ENCODE results near the gene ATF5. TPM values are rescaled to one million over a fixed set of nuclear protein-coding genes. Genes with fewer than 3 reads are reported as not detected.

Gene ATF5
- total and polyA plus RNA-seq, 2 of the 8 experiments (the other 6 are each of a cell fraction or from before 2014, with no cell fraction given): 6.2 to 13.1 TPM

- Histone ChIP-seq H3K27me3 (replicated peaks in 1 of 4; ENCODE audit: control insufficient read depth in 3 of 4, extremely low read depth in 1 of 4, insufficient read depth in 3 of 4, low read length in 3 of 4) (no peaks in the 10 kb centered on the region), H2AFZ (ENCODE audit: low read length) (no peak overlapping the region), H3K79me1 (ENCODE audit: low read depth, low read length) (no peaks in the 10 kb centered on the region), H3K18ac (ENCODE audit: extremely low read depth, low read length) (no peak overlapping the region), H2BK5ac (ENCODE audit: low read depth, low read length) (no peak overlapping the region), H3K4me1 (replicated peaks in 1 of 4; ENCODE audit: control insufficient read depth in 3 of 4, insufficient read depth in 4 of 4, low read length in 3 of 4) (peaks cover 0 to 8% (median 4%) of the 10 kb centered on the region in 4 experiments; a peak in 5 of 7 replicates), H2BK15ac (ENCODE audit: low read length) (no peak overlapping the region), H3K23ac (ENCODE audit: insufficient read length) (no peak overlapping the region), H2BK120ac (replicated peaks; ENCODE audit: low read depth, low read length) (no peak overlapping the region), H4K91ac (replicated peaks; ENCODE audit: insufficient read length, low read length) (no peak overlapping the region), H3K23me2 (ENCODE audit: low read depth, low read length) (no peaks in the 10 kb centered on the region), H3K79me2 (ENCODE audit: control insufficient read depth in 1 of 2, insufficient read depth in 2 of 2, low read length in 2 of 2) (no peaks in the 10 kb centered on the region), H3K9ac (replicated peaks in 1 of 4; ENCODE audit: extremely low read depth in 1 of 4, low read depth in 3 of 4, low read length in 3 of 4) (no peak overlapping the region), H4K5ac (ENCODE audit: insufficient read length, low read depth, low read length) (no peak overlapping the region), H2BK12ac (ENCODE audit: low read depth, low read length) (no peak overlapping the region), H3K4ac (replicated peaks; ENCODE audit: insufficient read length, low read depth, low read length) (no peak overlapping the region), H3K14ac (ENCODE audit: insufficient read length) (no peak overlapping the region), H2AK5ac (ENCODE audit: low read depth, low read length) (no peak overlapping the region), H3K4me3 (ENCODE audit: extremely low read depth in 1 of 4, insufficient read depth in 2 of 4, low read depth in 3 of 4, low read length in 4 of 4) (no peak overlapping the region), H3K36me3 (ENCODE audit: control insufficient read depth in 2 of 4, insufficient read depth in 4 of 4, low read length in 3 of 4) (no peaks in the 10 kb centered on the region), H3K27ac (ENCODE audit: low read depth, low read length) (no peak overlapping the region), H4K8ac (ENCODE audit: extremely low read depth, insufficient read depth, low read length) (no peak overlapping the region), H4K20me1 (replicated peaks in 1 of 2; ENCODE audit: control insufficient read depth in 1 of 2, insufficient read depth in 2 of 2, low read length in 2 of 2) (peaks cover 0 to 1% of the 10 kb centered on the region in 2 experiments), H2BK20ac (ENCODE audit: low read length) (no peak overlapping the region), H3K4me2 (ENCODE audit: insufficient read depth in 1 of 2, low read depth in 2 of 2, low read length in 2 of 2) (no peak overlapping the region), H3K56ac (replicated peaks; ENCODE audit: insufficient read length, low read depth, low read length) (no peak overlapping the region), H3K9me3 (ENCODE audit: insufficient read depth in 2 of 2, low read depth in 1 of 2, low read length in 1 of 2) (peaks cover 0 to 3% of the 10 kb centered on the region in 2 experiments; a peak in 1 of 4 replicates)
- POLR2A ChIA-PET (ENCODE audit: partially characterized antibody): interaction anchor here (0.7 to 2.2 kb wide), 4 partner anchors 21 to 38 kb away, joined by 3 to 8 read pairs (median 4); partner anchors contain the start of genes ATF5 and NUP62
- CTCF ChIA-PET (ENCODE audit: partially characterized antibody): interaction anchor here (0.6 to 7.3 kb wide), 8 partner anchors 10 to 1358 kb away, joined by 3 to 69 read pairs (median 4); no protein-coding TSS in a partner anchor
- DNase-seq (ENCODE audit: low read depth in 1 of 2, low spot score in 2 of 2): no peak
- 86% methylated on average over 11 of the region's 11 CpGs; no CpG with 5 or more reads in 1 of the 2 experiments for WGBS, 2 experiments (ENCODE audit: extremely low coverage in 1 of 2, insufficient coverage in 1 of 2, insufficient read length in 1 of 2, insufficient replicate concordance in 2 of 2, low coverage in 1 of 2, low lambda C conversion rate in 2 of 2, missing lambda C conversion rate in 1 of 2)
- FAIRE-seq: no peak
- no peak for TF ChIP-seq EP300 (IDR thresholded peaks at IDR 0.05; ENCODE audit: borderline replicate concordance in 1 of 2, low read depth in 2 of 2, low read length in 2 of 2)
- no peak for TF ChIP-seq HDAC6 (IDR thresholded peaks at IDR 0.05; ENCODE audit: low read depth, low read length)
Observed at GRCh38 chr19:49949742-49950589, 21.0 kb downstream of the ATF5 start.

Data from H1 (cell line).